Activated T-helper 2 cell treated with anti-CD3 and anti-CD28 coated beads, Interferon-gamma antibody, Interleukin-2, Interleukin-4, amounts not matched to agents 10 μg/mL and 5 μg/mL and 100 μg/mL, durations not matched to agents 14 hours and 24 hours and 36 hours (primary cell): ENCODE data around the gene AQP3. TPM values are rescaled to one million over a fixed set of nuclear protein-coding genes. Genes with fewer than 3 reads are reported as not detected.
"Not testable (repeated sequence)": the region's sequence is repeated elsewhere in the genome, so short reads cannot be mapped to it uniquely, and the experiment has no call there.

Experiments
- DNase-seq: peaks from one replicate; pipeline ENCODE4 v3.0.0; 2021; ENCODE audit warnings: low spot score
- H3K27ac Mint-ChIP-seq: one replicate; pipeline ENCODE4 v1.8.0; 2021; ENCODE audit warnings: mixed read lengths
- H3K27me3 Mint-ChIP-seq: one replicate; pipeline ENCODE4 v1.8.0; 2021; ENCODE audit warnings: low read depth, mixed read lengths
- H3K36me3 Mint-ChIP-seq: one replicate; pipeline ENCODE4 v1.8.0; 2021; ENCODE audit warnings: low read depth, mixed read lengths
- H3K4me1 Mint-ChIP-seq: one replicate; pipeline ENCODE4 v1.8.0; 2021; ENCODE audit warnings: low read depth, mixed read lengths
- H3K4me3 Mint-ChIP-seq: one replicate; pipeline ENCODE4 v1.8.0; 2021; ENCODE audit warnings: low read depth, mild to moderate bottlenecking, moderate library complexity, mixed read lengths
- H3K9me3 Mint-ChIP-seq: one replicate; pipeline ENCODE4 v1.8.0; 2021; ENCODE audit warnings: mixed read lengths
- intact Hi-C: fragments of 100-400 bp; cut with micrococcal nuclease; formaldehyde crosslinking; loops from one replicate; pipeline ENCODE4 v1.15.1; 2023
- total RNA-seq: library from RNA; stranded (reverse); gene quantifications from 2 replicates; pipeline ENCODE4 v1.2.3, GENCODE V29; 2022

The AQP3 gene
- total RNA-seq, 1 donor from 2014 or later = 2.1 TPM

- Mint-ChIP-seq H3K27ac (peak overlapping the region; percentile 92), H3K36me3 (no peaks in the 10 kb centered on the region), H3K9me3 (no peaks in the 10 kb centered on the region), H3K4me1 (peaks cover 34% of the 10 kb centered on the region), H3K4me3 (no peak overlapping the region), H3K27me3 (peaks cover 1% of the 10 kb centered on the region)
- intact Hi-C loops = loop anchor here (1.0 to 2.0 kb wide), 4 partner anchors 31 to 128 kb away; no protein-coding TSS in a partner anchor
- DNase-seq = no peak
Observed at GRCh38 chr9:33414889-33415500, 32.4 kb downstream of the AQP3 start.

- peak overlapping the region; percentile 22 for H3K27ac Mint-ChIP-seq
- H3K36me3 Mint-ChIP-seq = no peaks in the 10 kb centered on the region
- no peak overlapping the region for H3K4me3 Mint-ChIP-seq
- intact Hi-C loops = loop anchor here (2.0 kb wide), 2 partner anchors 39 to 127 kb away; no protein-coding TSS in a partner anchor
- peaks cover 34% of the 10 kb centered on the region for H3K4me1 Mint-ChIP-seq
- no peaks in the 10 kb centered on the region for H3K9me3 Mint-ChIP-seq
- DNase-seq = no peak
- no peaks in the 10 kb centered on the region for H3K27me3 Mint-ChIP-seq
Observed at GRCh38 chr9:33414268-33414667, 33.1 kb downstream of the AQP3 start.

- intact Hi-C loops = no loop called here
- no peaks in the 10 kb centered on the region for H3K27me3 Mint-ChIP-seq
- no peaks in the 10 kb centered on the region for H3K9me3 Mint-ChIP-seq
Observed at GRCh38 chr9:33408087-33408486, 39.3 kb downstream of the AQP3 start.

GRCh38 chr9:33407061-33407460 lies 40.3 kb downstream of the AQP3 start:
- H3K9me3 Mint-ChIP-seq = no peaks in the 10 kb centered on the region
- H3K27me3 Mint-ChIP-seq = no peaks in the 10 kb centered on the region
- H3K4me3 Mint-ChIP-seq = no peak overlapping the region
- DNase-seq = no peak
- no peaks in the 10 kb centered on the region for H3K36me3 Mint-ChIP-seq
- intact Hi-C loops = no loop called here
- H3K27ac Mint-ChIP-seq = no peak overlapping the region
- no peaks in the 10 kb centered on the region for H3K4me1 Mint-ChIP-seq

More at GRCh38 chr9:33408087-33408486, 39.3 kb downstream of the AQP3 start:
- no peak for DNase-seq
- H3K27ac Mint-ChIP-seq = no peak overlapping the region
- no peaks in the 10 kb centered on the region for H3K36me3 Mint-ChIP-seq
- no peak overlapping the region for H3K4me3 Mint-ChIP-seq
- H3K4me1 Mint-ChIP-seq = no peaks in the 10 kb centered on the region

- H3K27me3 Mint-ChIP-seq = peaks cover 2% of the 10 kb centered on the region
- no peak for DNase-seq
- intact Hi-C loops = no loop called here
- no peak overlapping the region for H3K27ac Mint-ChIP-seq
- H3K4me1 Mint-ChIP-seq = no peaks in the 10 kb centered on the region
- no peaks in the 10 kb centered on the region for H3K36me3 Mint-ChIP-seq
- H3K4me3 Mint-ChIP-seq = no peak overlapping the region
- H3K9me3 Mint-ChIP-seq = no peaks in the 10 kb centered on the region
Observed at GRCh38 chr9:33404788-33405362, 42.5 kb downstream of the AQP3 start.

- Mint-ChIP-seq H3K27ac (no peak overlapping the region), H3K4me1 (no peaks in the 10 kb centered on the region), H3K27me3 (peaks cover 6% of the 10 kb centered on the region), H3K9me3 (no peaks in the 10 kb centered on the region), H3K36me3 (no peaks in the 10 kb centered on the region), H3K4me3 (no peak overlapping the region)
- intact Hi-C loops = loop anchor here (1.0 kb wide), 1 partner anchor 62 kb away; no protein-coding TSS in a partner anchor
- no peak for DNase-seq
Observed at GRCh38 chr9:33403941-33404787, 43.2 kb downstream of the AQP3 start.

DNA sequence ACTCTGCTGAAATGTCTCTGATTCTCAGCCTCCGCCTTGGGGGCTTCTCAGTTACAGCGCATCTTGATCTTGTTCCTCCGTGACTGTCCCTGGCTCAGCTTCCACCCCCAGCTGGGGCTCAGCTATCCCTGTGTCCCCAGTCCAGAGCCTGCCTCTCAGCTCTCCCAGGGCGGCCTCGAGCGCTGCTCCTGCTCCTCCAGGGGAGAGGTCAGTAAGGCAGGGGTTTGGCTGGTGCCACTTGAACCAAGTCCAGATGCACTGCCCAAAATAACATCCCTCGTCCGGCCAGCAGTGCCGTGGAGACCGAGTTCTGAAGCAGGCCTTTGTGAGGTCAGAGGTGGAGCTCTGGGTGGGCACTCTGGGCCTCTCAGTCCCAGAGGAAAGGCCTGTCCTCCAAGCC lies 45.0 kb downstream of the AQP3 start, which contains the start of gene AQP7:
Gene AQP7, minus strand, starts transcription at position 198 of the 400 bp plus-strand sequence. CDS start 1,306 bp downstream, outside the sequence.
- H3K27ac Mint-ChIP-seq, H3K36me3 Mint-ChIP-seq, H3K27me3 Mint-ChIP-seq: not testable (repeated sequence)

DNA sequence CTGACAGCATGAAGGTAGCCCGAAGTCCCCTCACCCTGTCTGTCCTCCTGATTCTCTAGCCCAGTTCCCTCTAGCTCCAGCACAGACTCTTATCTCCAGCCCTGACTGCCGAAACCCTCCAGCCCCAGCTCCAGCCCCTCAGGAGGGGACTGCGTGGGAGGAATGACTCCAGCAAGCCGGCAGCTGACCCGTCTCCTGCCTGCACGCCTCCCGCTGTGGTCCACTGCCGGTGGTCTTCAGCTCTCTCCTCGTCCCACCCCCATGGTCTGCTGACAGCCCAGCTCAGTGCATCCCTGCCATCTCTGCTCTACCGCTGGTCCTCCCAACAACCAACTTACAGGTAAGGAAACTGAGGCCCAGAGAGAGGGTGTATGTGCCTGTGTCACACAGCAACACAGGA lies 45.6 kb downstream of the AQP3 start:
- H3K36me3 Mint-ChIP-seq, H3K27ac Mint-ChIP-seq, H3K9me3 Mint-ChIP-seq, H3K4me1 Mint-ChIP-seq, H3K27me3 Mint-ChIP-seq, H3K4me3 Mint-ChIP-seq, DNase-seq, intact Hi-C loops: not testable (repeated sequence)

More for the DNA sequence above, 45.0 kb downstream of the AQP3 start, which contains the start of gene AQP7:
- H3K9me3 Mint-ChIP-seq, H3K4me3 Mint-ChIP-seq, intact Hi-C loops, DNase-seq, H3K4me1 Mint-ChIP-seq: not testable (repeated sequence)

DNA sequence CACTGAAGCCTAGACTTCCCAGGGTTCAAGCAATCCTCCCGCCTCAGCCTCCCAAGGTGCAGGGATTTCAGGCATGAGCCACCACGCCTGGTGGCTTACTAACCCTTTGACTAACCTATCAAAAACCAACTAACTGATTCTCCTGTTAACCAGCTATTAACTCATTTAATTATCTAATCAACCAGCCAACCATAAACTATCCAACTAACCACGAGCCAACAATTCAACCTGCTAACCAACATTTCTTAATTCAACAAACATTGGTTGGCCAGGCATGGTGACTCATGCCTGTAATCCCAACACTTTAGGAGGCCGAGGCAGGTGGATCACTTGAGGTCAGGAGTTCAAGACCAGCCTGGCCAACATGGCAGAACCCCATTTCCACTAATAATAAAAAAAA lies 48.3 kb downstream of the AQP3 start:
- H3K27me3 Mint-ChIP-seq, H3K27ac Mint-ChIP-seq, H3K4me1 Mint-ChIP-seq, DNase-seq, H3K36me3 Mint-ChIP-seq, H3K4me3 Mint-ChIP-seq, H3K9me3 Mint-ChIP-seq, intact Hi-C loops: not testable (repeated sequence)

DNA sequence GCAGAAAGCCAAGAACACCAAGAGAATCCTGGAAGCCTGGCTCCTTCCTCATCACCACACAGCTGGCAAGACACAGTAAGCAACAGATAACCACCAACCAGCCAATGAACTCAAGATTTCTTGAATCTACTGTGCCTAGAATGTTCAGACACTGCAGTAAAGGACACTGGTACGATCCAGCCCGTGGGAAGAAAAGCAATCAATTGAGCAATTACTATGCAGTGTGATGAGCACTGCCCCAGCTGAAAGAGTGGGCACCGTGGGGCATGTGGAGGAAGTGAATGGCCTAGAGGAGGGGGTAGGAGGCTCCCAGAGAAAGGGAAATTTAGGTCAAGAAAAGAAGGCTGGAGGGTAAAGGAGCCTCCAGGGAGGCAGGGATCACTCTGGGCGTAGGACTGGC lies 49.6 kb downstream of the AQP3 start:
- H3K27me3 Mint-ChIP-seq, H3K9me3 Mint-ChIP-seq, H3K4me1 Mint-ChIP-seq, H3K36me3 Mint-ChIP-seq, DNase-seq, intact Hi-C loops, H3K27ac Mint-ChIP-seq, H3K4me3 Mint-ChIP-seq: not testable (repeated sequence)

DNA sequence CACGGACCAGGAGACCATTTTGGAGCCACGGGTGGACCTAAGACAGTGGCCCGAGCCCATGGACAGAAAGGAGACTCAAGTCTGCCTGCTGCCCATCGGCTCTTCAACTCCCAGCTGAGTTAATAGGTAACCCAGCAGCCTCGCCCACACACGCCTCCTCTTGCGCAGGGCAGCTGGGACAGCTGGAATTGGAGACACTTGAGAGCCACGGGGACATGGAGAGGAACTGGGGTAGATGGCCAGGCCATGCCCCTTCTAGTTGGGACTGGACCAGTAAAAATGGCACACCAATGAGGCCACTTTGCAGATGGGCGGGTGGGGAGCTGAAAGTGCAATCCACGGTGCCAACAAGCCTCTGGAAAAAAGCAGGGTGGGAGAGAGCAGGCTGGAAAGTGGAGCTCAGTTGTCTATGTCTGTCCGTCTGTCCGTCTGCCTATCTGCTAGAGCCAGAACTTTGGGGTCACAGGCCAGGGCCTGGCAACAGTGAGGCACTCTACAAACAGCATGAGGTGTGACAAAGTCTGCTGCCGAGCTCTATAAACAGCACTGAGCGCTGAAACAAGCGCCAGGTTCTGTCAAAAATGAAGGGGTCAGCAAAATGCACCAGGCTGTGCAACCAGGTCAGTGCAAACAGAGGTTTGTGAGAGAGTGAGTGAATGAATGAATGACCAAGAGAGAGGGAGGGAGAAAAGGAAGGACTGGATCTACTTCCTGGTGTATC lies 52.1 kb downstream of the AQP3 start:
- DNase-seq, H3K9me3 Mint-ChIP-seq, H3K4me3 Mint-ChIP-seq, H3K36me3 Mint-ChIP-seq, H3K27ac Mint-ChIP-seq, H3K27me3 Mint-ChIP-seq, intact Hi-C loops, H3K4me1 Mint-ChIP-seq: not testable (repeated sequence)

- H3K27ac Mint-ChIP-seq, H3K27me3 Mint-ChIP-seq, H3K9me3 Mint-ChIP-seq, H3K36me3 Mint-ChIP-seq, H3K4me3 Mint-ChIP-seq, H3K4me1 Mint-ChIP-seq, intact Hi-C loops, DNase-seq: not testable (repeated sequence)
Observed at GRCh38 chr9:33393986-33394385, 53.4 kb downstream of the AQP3 start.
